ENCODE results near the gene DCAF6.

Gene DCAF6

DNA sequence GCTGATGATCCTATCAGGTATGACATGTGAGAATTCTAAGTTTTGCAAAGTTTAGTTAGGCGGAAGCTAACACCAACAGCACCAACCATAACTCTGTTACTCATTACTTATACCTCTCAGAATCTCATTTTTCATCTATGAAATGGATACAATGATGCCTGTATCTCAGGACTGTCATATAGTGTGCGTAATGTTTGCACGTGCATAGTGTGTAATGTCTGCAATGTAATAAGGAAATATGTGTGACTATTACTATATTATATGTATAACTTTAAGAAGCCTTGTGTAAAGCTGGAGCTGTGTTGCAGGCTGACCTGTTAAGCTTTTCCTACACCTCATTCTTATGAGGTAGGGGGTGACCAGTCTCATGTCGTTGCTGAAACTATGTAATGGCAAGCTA lies 35.6 kb upstream of the DCAF6 start:
- Histone ChIP-seq H3K4me1 (ENCODE audit: control insufficient read depth in 1 of 2, insufficient read depth in 1 of 2, low read depth in 1 of 2, low read length in 1 of 2) (peaks cover 27 to 32% of the 10 kb centered on the region in 2 experiments), H3K4me3 (ENCODE audit: low read depth in 1 of 2, low read length in 1 of 2) (no peak overlapping the region), H3K36me3 (no peaks in the 10 kb centered on the region), H3K27me3 (no peaks in the 10 kb centered on the region), H3K9me3 (no peaks in the 10 kb centered on the region), H3K27ac (no peak overlapping the region)
- TF ChIP-seq, protein P1, sequence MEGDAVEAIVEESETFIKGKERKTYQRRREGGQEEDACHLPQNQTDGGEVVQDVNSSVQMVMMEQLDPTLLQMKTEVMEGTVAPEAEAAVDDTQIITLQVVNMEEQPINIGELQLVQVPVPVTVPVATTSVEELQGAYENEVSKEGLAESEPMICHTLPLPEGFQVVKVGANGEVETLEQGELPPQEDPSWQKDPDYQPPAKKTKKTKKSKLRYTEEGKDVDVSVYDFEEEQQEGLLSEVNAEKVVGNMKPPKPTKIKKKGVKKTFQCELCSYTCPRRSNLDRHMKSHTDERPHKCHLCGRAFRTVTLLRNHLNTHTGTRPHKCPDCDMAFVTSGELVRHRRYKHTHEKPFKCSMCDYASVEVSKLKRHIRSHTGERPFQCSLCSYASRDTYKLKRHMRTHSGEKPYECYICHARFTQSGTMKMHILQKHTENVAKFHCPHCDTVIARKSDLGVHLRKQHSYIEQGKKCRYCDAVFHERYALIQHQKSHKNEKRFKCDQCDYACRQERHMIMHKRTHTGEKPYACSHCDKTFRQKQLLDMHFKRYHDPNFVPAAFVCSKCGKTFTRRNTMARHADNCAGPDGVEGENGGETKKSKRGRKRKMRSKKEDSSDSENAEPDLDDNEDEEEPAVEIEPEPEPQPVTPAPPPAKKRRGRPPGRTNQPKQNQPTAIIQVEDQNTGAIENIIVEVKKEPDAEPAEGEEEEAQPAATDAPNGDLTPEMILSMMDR (IDR thresholded peaks at IDR 0.05), result no peak

DNA sequence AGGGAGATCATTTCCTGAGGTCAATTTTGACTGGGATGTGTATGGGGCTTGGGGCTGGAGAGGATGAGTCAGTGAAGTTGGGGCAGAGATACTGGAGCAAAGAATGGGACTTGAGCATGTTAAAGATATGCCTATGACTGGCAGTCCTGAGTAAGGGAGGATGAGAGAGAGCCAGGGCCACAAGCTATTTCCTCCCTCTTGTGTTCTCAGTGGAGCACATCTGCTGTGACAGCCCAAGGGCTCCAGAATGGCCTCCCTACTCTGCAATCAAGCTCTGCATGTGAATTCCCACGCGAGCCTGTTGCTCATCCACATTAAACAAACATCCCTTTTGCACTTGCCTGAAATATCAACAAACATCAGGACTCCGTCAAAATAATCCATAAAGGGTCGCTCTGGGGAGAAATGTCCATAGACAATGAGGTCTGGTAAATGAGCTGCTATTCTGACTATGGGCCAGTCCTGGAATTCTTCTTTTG lies 31.8 kb upstream of the DCAF6 start:
- H3K36me3 ChIP-seq, result no peaks in the 10 kb centered on the region
- no peaks in the 10 kb centered on the region for H3K9me3 ChIP-seq
- peak overlapping the region; percentile 77 for H3K27ac ChIP-seq
- H3K4me1 ChIP-seq (ENCODE audit: control insufficient read depth in 1 of 2, insufficient read depth in 1 of 2, low read depth in 1 of 2, low read length in 1 of 2), result peaks cover 42 to 46% of the 10 kb centered on the region in 2 experiments
- peak overlapping the region in 1 of 2 experiments; percentile 3 for H3K4me3 ChIP-seq (ENCODE audit: low read depth in 1 of 2, low read length in 1 of 2)
- H3K27me3 ChIP-seq, result no peaks in the 10 kb centered on the region
- TF ChIP-seq, protein P1 (IDR thresholded peaks at IDR 0.05), result no peak

DNA sequence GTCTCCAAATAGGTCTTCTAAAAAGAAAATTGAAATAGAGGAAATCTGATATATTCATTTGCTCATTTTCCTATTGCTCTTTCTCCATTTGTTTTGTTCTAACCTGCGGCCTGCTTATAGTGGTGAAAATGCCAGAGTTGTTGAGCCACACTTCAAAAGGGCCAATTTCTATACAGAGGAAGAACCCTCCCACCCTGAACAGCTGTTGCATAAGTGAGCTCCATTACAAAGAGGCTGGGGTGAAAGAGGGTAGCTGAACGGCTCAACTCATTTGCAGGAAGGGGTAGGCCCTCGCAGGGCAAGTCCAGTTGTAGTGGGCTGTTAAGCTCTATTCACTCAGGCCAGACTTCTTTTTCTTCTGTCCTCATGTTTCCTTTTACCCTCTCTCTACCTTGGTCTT lies 31.3 kb upstream of the DCAF6 start:
- no peaks in the 10 kb centered on the region for H3K36me3 ChIP-seq
- TF ChIP-seq, protein P1 (IDR thresholded peaks at IDR 0.05), result no peak
- H3K4me1 ChIP-seq (ENCODE audit: control insufficient read depth in 1 of 2, insufficient read depth in 1 of 2, low read depth in 1 of 2, low read length in 1 of 2), result peaks cover 42 to 51% of the 10 kb centered on the region in 2 experiments
- H3K27me3 ChIP-seq, result no peaks in the 10 kb centered on the region
- H3K4me3 ChIP-seq (ENCODE audit: low read depth in 1 of 2, low read length in 1 of 2), result peak overlapping the region; percentile 3 to 10
- no peaks in the 10 kb centered on the region for H3K9me3 ChIP-seq
- peak overlapping the region; percentile 77 for H3K27ac ChIP-seq

DNA sequence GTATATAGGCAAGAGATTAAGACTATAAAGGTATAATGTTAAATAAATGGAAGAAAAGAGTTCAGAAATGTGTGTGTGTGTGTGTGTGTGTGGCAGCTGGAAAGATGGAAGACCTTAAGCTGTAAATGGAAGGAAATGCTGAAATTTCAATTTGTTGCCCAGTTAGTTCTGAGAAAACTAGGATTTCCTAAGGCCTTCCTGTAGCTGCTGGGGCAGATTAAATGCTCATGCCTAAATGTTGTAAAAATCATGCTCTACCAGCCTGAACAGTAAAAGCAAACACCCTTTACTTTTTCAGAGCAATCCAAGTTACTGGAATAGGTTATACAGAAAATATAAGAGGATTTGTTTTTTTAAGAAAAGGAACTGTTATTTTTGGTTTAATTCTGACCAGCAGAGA lies 30.8 kb upstream of the DCAF6 start:
- TF ChIP-seq, protein P1 (IDR thresholded peaks at IDR 0.05), result no peak
- peak overlapping the region; percentile 77 for H3K27ac ChIP-seq

DNA sequence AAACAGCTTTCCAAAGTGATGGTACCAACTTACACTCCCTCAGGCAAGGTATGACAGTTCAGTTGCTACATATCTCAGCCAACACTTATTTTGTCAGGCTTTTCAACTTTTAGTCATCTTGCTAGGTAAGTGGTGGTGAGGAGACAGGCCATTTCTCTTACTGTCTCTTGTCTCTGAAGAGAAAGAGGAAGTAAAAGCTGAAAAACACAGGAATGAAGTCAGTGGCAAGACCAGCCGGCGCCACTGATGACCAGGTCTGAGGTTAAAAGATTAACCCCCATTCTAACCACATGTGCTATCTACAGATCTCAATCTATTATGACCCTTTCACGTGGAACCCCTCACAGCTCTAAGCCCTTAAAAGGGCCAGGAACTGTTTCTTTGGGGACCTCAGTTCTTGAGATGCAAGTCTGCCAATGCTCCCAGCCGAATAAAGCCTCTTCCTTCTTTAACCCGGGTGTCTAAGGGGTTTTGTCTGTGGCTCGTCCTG lies 26.7 kb upstream of the DCAF6 start:
- TF ChIP-seq, protein P1 (IDR thresholded peaks at IDR 0.05), result no peak
- Histone ChIP-seq H3K27ac (peak overlapping the region; percentile 23), H3K4me1 (ENCODE audit: control insufficient read depth in 1 of 2, insufficient read depth in 1 of 2, low read depth in 1 of 2, low read length in 1 of 2) (peaks cover 39 to 55% of the 10 kb centered on the region in 2 experiments), H3K9me3 (no peaks in the 10 kb centered on the region), H3K36me3 (no peaks in the 10 kb centered on the region), H3K4me3 (ENCODE audit: low read depth in 1 of 2, low read length in 1 of 2) (no peak overlapping the region), H3K27me3 (no peaks in the 10 kb centered on the region)

More for the DNA sequence above, 30.8 kb upstream of the DCAF6 start:
- Histone ChIP-seq H3K27me3 (no peaks in the 10 kb centered on the region), H3K4me1 (ENCODE audit: control insufficient read depth in 1 of 2, insufficient read depth in 1 of 2, low read depth in 1 of 2, low read length in 1 of 2) (peaks cover 47 to 55% of the 10 kb centered on the region in 2 experiments), H3K4me3 (ENCODE audit: low read depth in 1 of 2, low read length in 1 of 2) (peak overlapping the region in 1 of 2 experiments; percentile 3), H3K9me3 (no peaks in the 10 kb centered on the region), H3K36me3 (no peaks in the 10 kb centered on the region)

All from neutrophil (primary cell).